ENCODE measurements around the gene PRX.

- TF ChIP-seq EZH2phosphoT487 (IDR thresholded peaks at IDR 0.05; ENCODE audit: insufficient read depth, low read depth) = no peak
- no peak for TF ChIP-seq EZH2 (IDR thresholded peaks at IDR 0.05; ENCODE audit: insufficient read depth, poor library complexity, severe bottlenecking)
Measured at GRCh38 chr19:40356681-40357595, 56.2 kb downstream of the PRX start.
